ACC112 (cell line): Measurements from ENCODE around the gene MYOM1.
"Not testable (repeated sequence)": the region's sequence is repeated elsewhere in the genome, so short reads cannot be mapped to it uniquely, and the experiment has no call there.

ENCODE experiments used
- H2AFZ ChIP-seq: fragments of 200-600 bp; sonication (generic); one replicate; pipeline ENCODE4 v1.6.0; 2017; ENCODE audit warnings: antibody characterized with exemption, low read length; ENCODE audit not compliant: unreplicated experiment
- H3K27ac ChIP-seq: fragments of 200-600 bp; sonication (generic); 2 replicates; pipeline ENCODE4 v1.5.1; 2014; ENCODE audit warnings: low read depth, mild to moderate bottlenecking, antibody characterized with exemption, low read length, moderate library complexity
- H3K27me3 ChIP-seq: fragments of 200-600 bp; sonication (generic); 2 replicates; pipeline ENCODE4 v1.6.1; 2014; ENCODE audit warnings: mild to moderate bottlenecking, antibody characterized with exemption, low read length, moderate library complexity, mixed read lengths; ENCODE audit not compliant: insufficient read depth
- H3K36me3 ChIP-seq: fragments of 200-600 bp; sonication (generic); 2 replicates; pipeline ENCODE4 v1.6.1; 2016; ENCODE audit warnings: mild to moderate bottlenecking, antibody characterized with exemption, low read length, moderate library complexity, mixed read lengths; ENCODE audit not compliant: insufficient read depth
- H3K4me1 ChIP-seq: fragments of 200-600 bp; sonication (generic); one replicate; pipeline ENCODE4 v1.6.1; 2016; ENCODE audit warnings: low read length, mixed read lengths; ENCODE audit not compliant: insufficient read depth, unreplicated experiment, control insufficient read depth
- H3K4me3 ChIP-seq: fragments of 200-600 bp; sonication (generic); 2 replicates; pipeline ENCODE4 v1.5.1; 2014; ENCODE audit warnings: mild to moderate bottlenecking, low read depth, low read length
- H3K79me2 ChIP-seq: fragments of 200-600 bp; sonication (generic); one replicate; pipeline ENCODE4 v1.6.0; 2016; ENCODE audit warnings: low read length; ENCODE audit not compliant: control insufficient read depth, unreplicated experiment, insufficient read depth

The MYOM1 gene

DNA sequence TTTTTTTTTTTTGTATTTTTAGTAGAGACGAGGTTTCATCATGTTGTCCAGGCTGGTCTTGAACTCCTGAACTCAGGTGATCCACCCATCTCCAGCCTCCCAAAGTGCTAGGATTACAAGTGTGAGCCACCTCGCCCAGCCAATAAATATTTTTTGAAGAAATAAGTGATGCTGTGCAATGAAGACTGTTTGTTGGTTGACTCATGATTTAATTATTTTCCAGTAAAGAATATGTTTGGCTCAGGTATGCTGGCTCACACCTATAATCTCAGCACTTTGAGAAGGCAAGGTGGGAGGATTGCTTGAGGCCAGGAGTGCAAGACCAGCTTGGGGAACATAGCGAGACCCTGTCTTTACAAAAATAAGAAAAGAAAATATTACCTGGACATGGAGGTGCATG lies 165.0 kb downstream of the MYOM1 start:
- Histone ChIP-seq H3K27ac (no peak overlapping the region), H3K4me1 (no peaks in the 10 kb centered on the region)

DNA sequence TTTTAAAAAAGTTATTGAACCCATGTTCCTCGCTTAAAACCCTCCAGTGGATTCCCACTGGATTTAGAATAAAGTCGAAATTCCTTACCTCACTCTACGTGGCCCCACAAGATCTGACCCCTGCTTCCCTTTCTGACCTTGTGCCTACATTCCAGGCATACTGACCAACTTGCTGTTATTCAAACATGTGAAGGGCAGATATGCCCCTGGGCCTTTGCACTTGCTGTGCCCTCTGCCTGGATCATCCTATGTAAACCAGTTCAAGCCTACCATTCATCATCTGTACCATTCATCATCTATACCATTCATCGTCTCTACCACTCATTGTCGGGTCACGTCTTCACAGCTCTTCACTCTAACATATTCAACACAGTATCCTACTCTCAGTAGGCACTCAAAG lies 165.6 kb downstream of the MYOM1 start:
- Histone ChIP-seq H3K4me3 (no peak overlapping the region), H3K79me2 (no peaks in the 10 kb centered on the region), H2AFZ (no peak overlapping the region), H3K4me1 (no peaks in the 10 kb centered on the region), H3K27ac (no peak overlapping the region), H3K27me3 (no peaks in the 10 kb centered on the region), H3K36me3 (no peaks in the 10 kb centered on the region)

More for the DNA sequence above, 165.0 kb downstream of the MYOM1 start:
- Histone ChIP-seq H3K27me3 (no peaks in the 10 kb centered on the region), H3K36me3 (no peaks in the 10 kb centered on the region), H2AFZ (no peak overlapping the region), H3K4me3 (no peak overlapping the region), H3K79me2 (no peaks in the 10 kb centered on the region)

DNA sequence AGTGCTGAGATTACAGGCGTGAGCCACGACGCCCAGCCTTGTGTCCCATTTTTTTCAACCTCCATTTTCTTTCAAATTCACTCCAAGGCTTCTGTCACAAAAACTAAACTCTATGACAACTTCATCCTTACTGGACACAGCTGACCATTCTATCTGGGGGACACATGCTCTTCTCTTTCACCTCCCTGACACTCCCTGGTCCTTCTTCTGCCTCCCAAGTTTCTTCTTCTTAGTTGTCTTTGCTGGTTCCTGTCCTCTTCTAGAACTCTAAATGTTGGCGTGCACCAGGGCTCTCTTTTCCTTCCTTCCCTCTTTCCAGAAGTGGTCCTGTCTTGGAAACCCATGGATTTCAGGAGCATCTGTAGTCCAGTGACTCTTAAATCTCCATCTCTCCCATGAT lies 166.7 kb downstream of the MYOM1 start:
- H3K4me3 ChIP-seq: no peak overlapping the region
- H3K4me1 ChIP-seq: no peaks in the 10 kb centered on the region
- H3K79me2 ChIP-seq: no peaks in the 10 kb centered on the region
- H3K27ac ChIP-seq: no peak overlapping the region
- no peaks in the 10 kb centered on the region for H3K36me3 ChIP-seq
- no peaks in the 10 kb centered on the region for H3K27me3 ChIP-seq
- no peak overlapping the region for H2AFZ ChIP-seq

DNA sequence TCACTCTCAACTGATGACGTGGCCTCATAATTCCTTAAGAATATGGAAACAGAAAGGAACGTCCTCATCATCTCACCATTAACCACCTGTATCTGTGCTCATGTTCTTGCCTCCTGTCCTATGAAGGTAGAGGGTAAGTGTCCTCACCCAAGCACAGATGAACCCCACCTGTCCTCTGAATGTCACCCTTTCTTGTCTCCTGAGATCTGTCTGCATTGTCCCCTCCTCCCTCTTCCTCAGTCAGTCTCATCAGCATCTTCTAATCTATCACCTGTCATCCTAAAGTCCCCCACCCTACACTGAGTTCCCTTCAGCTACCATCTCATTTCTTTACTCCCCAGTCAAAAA lies 167.4 kb downstream of the MYOM1 start:
- no peaks in the 10 kb centered on the region for H3K79me2 ChIP-seq
- H3K27ac ChIP-seq: no peak overlapping the region
- no peaks in the 10 kb centered on the region for H3K36me3 ChIP-seq
- H3K27me3 ChIP-seq: no peaks in the 10 kb centered on the region
- H3K4me1 ChIP-seq: no peaks in the 10 kb centered on the region
- no peak overlapping the region for H3K4me3 ChIP-seq
- no peak overlapping the region for H2AFZ ChIP-seq

DNA sequence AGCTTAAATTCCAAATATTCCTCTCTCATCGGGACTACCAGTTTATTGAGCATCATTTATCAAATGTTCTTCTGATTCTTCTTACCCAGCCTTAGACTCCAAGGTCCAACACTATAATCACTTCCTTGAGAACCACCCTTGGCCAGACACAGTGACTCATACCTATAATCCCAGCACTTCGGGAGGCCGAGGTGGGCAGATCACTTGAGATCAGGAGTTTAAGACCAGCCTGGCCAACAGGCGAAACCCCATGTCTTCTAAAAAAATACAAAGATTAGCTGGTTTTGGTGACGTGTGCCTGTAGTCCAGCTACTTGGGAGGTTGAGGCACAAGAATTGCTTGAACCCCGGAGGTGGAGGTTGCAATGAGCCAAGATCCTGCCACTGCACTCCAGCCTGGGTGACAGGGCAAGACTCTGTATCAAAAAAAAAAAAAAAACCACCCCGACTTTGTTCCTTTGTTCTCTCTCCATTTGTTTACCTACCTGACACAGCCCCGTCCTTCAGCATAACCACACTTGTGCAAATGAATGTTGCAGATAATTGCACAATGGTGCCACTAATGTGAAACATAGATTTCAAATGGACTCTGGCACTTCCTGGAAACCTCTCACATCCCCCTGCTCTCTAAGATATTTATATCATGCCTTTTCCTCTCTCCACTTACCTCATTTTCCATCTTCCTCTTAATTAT lies 167.9 kb downstream of the MYOM1 start:
- Histone ChIP-seq H2AFZ (no peak overlapping the region), H3K36me3 (no peaks in the 10 kb centered on the region), H3K4me3 (no peak overlapping the region), H3K27me3 (no peaks in the 10 kb centered on the region), H3K27ac (no peak overlapping the region), H3K4me1 (no peaks in the 10 kb centered on the region), H3K79me2 (no peaks in the 10 kb centered on the region)

DNA sequence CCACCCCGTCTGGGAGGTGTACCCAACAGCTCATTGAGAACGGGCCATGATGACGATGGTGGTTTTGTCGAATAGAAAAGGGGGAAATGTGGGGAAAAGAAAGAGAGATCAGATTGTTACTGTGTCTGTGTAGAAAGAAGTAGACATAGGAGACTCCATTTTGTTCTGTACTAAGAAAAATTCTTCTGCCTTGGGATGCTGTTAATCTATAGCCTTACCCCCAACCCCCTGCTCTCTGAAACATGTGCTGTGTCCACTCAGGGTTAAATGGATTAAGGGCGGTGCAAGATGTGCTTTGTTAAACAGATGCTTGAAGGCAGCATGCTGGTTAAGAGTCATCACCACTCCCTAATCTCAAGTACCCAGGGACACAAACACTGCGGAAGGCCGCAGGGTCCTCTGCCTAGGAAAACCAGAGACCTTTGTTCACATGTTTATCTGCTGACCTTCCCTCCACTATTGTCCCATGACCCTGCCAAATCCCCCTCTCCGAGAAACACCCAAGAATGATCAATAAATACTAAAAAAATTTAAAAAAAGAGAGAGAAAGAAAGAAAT lies 169.8 kb downstream of the MYOM1 start:
- H3K36me3 ChIP-seq, H3K4me1 ChIP-seq, H3K4me3 ChIP-seq, H2AFZ ChIP-seq, H3K27ac ChIP-seq, H3K27me3 ChIP-seq, H3K79me2 ChIP-seq: not testable (repeated sequence)

DNA sequence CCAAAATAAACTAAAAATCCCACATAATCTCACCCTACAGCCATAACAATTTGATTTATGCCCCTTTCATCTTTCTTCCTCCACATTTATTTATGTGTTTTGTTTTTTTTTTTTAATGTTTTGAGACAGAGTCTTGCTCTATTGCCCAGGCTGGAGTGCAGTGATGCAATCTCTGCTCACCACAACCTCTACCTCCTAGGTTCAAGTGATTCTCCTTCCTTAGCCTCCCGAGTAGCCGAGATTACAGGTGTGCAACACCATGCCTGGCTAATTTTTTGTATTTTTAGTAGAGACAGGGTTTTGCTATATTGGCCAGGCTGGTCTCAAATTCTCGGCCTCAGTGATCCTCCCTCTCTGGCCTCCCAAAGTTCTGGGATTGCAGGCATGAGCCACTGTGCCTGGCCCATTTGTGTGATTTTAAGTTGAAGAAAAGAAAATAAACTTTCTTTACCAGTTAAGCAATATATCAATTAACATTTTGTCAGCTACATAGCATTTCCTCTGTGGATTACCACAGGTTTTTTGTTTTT lies 170.9 kb downstream of the MYOM1 start:
- Histone ChIP-seq H2AFZ (no peak overlapping the region), H3K27me3 (no peaks in the 10 kb centered on the region), H3K4me1 (no peaks in the 10 kb centered on the region), H3K4me3 (no peak overlapping the region), H3K79me2 (no peaks in the 10 kb centered on the region), H3K27ac (no peak overlapping the region), H3K36me3 (no peaks in the 10 kb centered on the region)

DNA sequence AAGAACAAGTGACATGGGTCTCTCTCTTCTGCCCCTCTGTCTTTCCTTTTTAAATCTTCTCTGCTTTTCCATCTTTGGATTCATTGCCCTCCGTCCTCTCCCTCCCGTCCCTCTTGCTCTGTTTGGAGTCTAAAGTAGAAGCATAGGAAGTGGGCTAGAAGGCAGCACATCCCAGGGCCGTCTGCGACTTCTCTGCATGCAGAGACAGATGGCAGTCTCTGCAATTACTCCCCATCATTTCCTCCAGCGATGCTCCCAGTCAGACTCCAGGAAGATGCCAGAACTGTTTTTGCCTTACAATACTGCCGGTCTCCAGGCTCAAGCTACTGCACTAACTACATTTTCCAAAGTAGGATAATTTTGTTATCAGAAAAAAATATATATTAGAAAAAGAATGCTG lies 171.6 kb downstream of the MYOM1 start:
- H3K36me3 ChIP-seq: no peaks in the 10 kb centered on the region
- no peak overlapping the region for H2AFZ ChIP-seq
- no peaks in the 10 kb centered on the region for H3K79me2 ChIP-seq
- no peak overlapping the region for H3K4me3 ChIP-seq
- no peaks in the 10 kb centered on the region for H3K4me1 ChIP-seq
- H3K27me3 ChIP-seq: no peaks in the 10 kb centered on the region
- no peak overlapping the region for H3K27ac ChIP-seq

DNA sequence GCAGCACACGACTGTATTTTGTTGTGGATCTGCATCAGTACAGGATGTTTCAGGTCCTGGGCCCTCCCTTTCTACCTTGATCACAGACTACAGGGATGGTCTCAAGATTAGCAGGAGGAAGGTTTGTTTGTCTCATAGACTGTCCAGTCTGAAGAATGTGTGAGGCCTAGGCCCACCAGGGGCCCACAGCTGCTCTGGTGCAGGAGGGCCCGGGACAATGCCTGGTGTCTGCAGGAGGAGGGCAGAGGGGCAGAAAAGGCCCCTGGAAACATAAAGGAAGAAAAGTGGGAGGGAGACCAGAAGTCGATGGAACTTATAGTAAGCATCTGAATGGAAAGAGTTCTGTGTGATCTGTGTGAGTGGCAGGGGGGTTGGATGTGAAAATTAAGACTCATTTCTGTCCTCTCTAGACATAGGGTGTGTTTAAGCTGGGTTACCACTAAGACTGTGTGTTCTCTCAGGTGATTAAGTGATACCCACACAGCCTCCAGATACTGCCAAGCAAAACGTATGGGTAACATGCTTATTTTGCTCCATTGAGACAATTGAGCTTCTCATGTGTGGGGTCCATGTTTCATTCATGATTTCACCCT lies 173.5 kb downstream of the MYOM1 start:
- Histone ChIP-seq H3K36me3 (no peaks in the 10 kb centered on the region), H3K4me3 (no peak overlapping the region), H3K27me3 (no peaks in the 10 kb centered on the region), H3K4me1 (no peaks in the 10 kb centered on the region), H2AFZ (no peak overlapping the region), H3K27ac (no peak overlapping the region), H3K79me2 (no peaks in the 10 kb centered on the region)

DNA sequence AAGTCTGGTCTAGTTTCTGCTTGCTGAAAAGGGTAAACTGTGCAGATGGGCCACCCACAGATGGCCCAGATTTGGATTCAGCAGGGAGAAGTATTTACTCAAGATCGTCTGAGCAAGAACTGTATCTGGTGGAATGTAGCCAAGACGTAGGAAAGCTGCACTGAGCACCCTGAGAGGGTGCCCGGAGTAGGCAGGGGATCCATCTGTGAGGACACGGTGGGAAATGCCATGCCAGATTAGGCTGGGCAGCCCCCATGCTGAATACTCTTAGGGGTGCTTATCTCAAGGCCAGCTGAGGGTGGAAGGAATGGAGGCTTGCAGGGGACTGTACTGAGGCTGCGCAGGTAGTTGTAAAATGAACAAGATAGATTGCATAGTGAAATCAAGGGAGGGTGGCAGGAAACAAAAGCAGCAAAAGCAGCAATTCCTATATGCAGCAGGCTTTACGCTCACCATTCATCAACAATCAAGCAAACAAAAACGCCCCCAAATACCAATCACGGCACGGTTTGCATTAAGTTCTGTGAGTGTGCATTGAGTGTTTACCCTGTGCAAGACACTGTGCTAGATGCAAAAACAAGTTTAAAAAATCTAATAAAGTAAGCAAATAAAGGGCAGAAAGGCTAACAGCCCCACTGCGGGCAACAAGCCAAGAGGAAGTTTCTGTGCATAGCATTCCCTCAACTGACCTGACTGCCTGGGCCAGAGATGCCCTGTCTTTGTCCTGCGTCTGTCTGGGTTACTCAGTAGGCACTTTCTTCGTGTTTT lies 174.7 kb downstream of the MYOM1 start:
- no peaks in the 10 kb centered on the region for H3K27me3 ChIP-seq
- H3K79me2 ChIP-seq: no peaks in the 10 kb centered on the region
- H3K4me1 ChIP-seq: no peaks in the 10 kb centered on the region
- no peaks in the 10 kb centered on the region for H3K36me3 ChIP-seq
- no peak overlapping the region for H3K27ac ChIP-seq
- peak overlapping the region; percentile 23 for H2AFZ ChIP-seq
- no peak overlapping the region for H3K4me3 ChIP-seq
